Astrocyte of the spinal cord (primary cell): ENCODE data around the gene MIDN.

ENCODE experiments used
- DNase-seq: peaks from one replicate; pipeline ENCODE4 v3.0.0; 2011; ENCODE audit warnings: low read depth, low spot score
- H3K4me3 ChIP-seq: 2 replicates; pipeline ENCODE4 v1.5.1; 2011; ENCODE audit warnings: low read depth, mild to moderate bottlenecking, low read length, moderate library complexity
- in situ Hi-C: cut with HindIII; loops from 2 replicates; pipeline ENCODE4 v1.10.0; 2017; ENCODE audit warnings: low sequenced_read_pairs
- TF ChIP-seq, protein P1 (sequence below): IDR thresholded peaks from 2 replicates; pipeline ENCODE4 v1.5.1; 2012; ENCODE audit warnings: low read depth, mild to moderate bottlenecking, low read length, inconsistent platforms

MIDN gene

DNA sequence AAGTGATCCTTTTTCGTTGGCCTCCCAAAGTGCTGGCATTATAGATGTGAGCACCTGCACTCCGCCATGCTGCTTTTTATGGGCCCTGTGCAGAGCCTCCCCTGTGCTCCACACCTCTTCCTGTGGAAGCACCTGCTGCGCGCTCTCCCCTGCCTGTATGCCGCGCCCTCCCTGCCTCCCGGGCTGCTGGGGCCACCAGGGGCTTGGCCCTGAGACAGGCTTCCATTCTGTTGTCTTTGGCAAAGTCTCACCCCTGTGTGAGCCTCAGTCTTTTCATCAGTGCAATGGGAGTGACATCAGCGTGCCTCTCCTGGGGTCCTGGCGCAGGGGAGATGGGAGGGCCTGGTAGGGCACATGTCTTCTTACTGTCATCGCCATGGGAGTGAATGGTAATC, 28.2 kb downstream of the MIDN start:
- TF ChIP-seq, protein P1, sequence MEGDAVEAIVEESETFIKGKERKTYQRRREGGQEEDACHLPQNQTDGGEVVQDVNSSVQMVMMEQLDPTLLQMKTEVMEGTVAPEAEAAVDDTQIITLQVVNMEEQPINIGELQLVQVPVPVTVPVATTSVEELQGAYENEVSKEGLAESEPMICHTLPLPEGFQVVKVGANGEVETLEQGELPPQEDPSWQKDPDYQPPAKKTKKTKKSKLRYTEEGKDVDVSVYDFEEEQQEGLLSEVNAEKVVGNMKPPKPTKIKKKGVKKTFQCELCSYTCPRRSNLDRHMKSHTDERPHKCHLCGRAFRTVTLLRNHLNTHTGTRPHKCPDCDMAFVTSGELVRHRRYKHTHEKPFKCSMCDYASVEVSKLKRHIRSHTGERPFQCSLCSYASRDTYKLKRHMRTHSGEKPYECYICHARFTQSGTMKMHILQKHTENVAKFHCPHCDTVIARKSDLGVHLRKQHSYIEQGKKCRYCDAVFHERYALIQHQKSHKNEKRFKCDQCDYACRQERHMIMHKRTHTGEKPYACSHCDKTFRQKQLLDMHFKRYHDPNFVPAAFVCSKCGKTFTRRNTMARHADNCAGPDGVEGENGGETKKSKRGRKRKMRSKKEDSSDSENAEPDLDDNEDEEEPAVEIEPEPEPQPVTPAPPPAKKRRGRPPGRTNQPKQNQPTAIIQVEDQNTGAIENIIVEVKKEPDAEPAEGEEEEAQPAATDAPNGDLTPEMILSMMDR, result no peak
- peak overlapping the region; percentile 63 for H3K4me3 ChIP-seq

DNA sequence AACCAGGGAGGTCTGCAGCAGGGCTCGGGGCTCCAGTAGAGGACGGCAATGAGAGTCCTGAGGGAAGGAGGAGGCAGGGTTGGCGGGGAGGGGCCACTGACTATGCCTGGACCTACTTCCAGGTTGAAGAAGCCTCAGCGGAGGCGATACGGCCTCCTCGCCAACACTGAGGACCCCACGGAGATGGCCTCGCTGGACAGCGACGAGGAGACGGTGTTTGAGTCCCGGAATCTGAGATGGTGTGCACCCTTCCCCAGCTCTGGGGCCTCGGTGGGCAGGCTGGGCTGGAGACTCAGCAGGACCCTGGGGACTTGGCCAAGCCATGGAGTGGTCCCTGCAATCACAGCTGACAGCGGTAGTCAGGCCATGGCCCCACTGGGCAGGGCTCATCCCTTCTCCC, 28.7 kb downstream of the MIDN start:
- in situ Hi-C loops, result no loop called here
- no peak for DNase-seq
- TF ChIP-seq, protein P1, result no peak
- no peak overlapping the region for H3K4me3 ChIP-seq

More for the DNA sequence above, 28.2 kb downstream of the MIDN start:
- in situ Hi-C loops, result no loop called here
- DNase-seq, result no peak

DNA sequence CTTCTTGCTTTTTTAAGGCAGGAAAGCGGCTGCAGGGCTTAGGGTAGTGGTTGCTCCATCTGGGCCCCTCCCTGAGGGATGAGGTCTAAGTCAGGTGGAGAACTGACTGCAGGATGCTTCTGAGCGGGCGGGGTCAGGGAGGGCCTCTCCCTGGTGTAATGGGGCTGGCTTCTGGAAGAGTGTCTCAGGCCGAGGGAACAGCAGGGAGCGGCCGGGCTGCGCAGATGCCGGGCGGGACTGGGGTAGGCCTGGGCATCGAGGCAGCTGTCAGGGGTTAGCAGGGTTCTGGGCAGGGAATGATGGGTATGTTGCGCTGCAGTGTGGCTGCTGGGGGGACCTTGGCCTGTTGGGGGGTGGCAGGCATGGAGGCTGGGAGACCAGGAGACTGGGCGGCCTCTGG, 29.7 kb downstream of the MIDN start:
- DNase-seq, result no peak
- no peak overlapping the region for H3K4me3 ChIP-seq
- TF ChIP-seq, protein P1, result no peak
- in situ Hi-C loops, result no loop called here

DNA sequence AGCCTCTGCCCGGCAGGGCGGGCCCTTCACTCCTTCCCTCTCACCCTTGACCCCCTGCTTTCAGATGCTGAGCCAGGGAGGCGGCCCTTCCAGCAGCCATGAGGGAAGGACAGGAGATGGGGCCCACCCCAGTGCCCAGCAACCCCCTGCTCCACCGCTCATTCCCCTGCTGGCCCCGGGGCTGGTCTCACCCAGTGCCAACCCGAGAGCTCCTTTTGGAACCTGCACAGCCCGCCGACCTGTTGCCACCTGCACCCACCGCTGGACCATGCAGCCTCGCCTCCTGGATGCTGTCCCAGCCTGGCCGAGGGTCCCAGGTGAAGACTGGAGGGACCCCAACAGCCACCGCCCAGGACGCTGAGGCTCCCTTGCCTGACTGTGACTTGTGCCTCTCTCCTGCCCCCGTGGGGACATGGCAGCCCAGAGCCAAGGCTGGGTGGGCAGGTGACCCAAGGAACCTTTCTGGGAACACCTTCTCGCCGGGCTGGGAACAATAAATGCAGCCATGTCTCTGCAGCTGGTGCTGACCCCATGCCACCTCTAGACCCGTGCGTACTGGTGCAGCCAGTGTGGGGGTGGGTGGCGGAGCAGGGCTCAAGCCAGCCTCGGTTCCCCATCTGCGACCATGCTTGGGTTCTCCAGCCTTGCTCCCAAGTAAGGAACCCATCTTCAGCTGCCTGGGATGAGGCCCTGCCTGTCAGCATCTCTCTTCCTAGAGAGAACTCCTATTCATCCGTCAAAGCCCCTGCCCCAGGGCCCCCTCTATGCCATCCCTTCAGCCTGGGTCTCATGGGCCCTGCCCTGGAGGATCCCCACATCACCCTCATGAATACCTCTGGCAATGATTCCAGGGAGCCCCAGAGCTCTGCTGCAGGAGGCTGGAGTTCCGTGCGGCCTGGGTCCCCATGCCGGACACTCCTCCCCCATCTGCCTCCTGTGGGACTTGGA, 30.6 kb downstream of the MIDN start:
- in situ Hi-C loops, result no loop called here
- TF ChIP-seq, protein P1, result no peak
- DNase-seq, result no peak
- no peak overlapping the region for H3K4me3 ChIP-seq

DNA sequence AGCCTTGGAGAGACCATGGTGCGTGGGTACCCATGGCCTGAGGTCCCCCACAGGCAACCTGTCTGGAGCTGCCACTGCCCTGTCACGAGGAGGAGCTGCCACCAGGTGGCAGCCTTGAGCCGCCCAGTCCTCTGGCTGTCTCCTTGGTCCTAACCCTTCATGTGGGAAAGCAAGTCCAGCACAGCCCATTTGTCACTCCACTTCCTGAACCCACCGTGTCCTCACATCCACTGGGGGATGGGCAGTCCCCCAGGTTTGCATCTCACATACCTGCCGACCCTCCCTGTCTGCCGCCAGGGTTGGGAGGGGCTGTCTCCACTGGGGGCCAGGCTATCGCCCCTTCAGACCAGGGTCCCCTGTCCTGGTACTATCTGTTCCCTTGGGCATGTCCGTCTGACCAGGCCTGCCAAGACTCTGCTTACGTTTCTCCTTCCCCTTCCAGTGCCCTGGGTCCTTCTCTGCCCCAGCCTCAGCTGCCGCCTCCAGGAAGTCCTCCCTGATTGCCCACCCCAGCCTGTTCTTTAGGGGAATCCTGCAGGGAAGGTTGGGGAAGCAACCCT, 31.5 kb downstream of the MIDN start:
- in situ Hi-C loops, result no loop called here
- TF ChIP-seq, protein P1, result peak; percentile 96
- no peak overlapping the region for H3K4me3 ChIP-seq
- DNase-seq, result peak; percentile 83

DNA sequence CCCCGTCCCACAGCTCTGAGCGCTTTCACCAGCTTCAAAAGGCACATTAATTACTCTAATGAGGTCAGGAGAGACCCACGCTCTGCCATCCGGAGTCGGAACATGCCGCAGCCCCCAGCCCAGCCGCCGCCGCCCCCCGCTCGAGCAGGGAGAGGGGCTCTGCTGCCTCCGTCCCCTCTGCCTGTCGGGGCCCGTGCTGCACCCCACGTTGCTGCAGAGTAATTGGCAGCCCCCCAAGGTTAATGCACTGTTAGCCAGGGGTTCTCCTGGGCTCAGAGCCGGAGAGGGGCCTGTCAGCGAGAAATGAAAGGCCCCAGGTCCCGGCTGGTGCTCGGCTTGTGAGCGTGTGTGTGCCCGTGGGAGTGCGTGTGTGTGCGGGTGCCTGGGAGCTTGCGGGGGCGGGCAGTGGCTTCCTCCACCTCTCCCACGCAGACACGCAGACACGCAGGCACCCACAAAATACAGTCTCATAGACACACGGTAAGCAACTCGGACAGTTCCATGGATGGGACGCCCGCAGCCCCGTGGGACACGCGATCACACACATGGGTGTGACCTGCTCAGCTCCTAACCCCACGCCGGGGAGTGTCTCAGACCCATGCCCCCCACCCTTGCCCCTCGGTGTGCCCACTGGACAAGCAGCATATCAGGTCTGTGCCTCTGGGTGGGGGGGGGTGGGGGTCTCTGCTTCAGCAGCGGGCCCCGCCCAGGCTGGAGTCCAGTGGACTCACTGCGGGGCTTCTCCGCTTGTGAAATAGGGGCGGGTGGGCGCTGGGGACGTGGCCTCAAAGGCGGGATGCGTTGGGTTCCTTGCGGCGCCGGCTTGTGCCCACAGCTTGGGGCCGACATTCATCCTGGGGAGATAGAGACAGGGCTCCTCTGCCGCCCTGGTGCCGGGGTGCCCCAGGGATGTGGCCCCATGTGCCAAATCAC, 32.5 kb downstream of the MIDN start:
- no peak for DNase-seq
- H3K4me3 ChIP-seq, result no peak overlapping the region
- in situ Hi-C loops, result no loop called here
- TF ChIP-seq, protein P1, result no peak
